GM12878 (cell line): ENCODE data around the gene DEPDC1B. TPM values are rescaled to one million over a fixed set of nuclear protein-coding genes. Genes with fewer than 3 reads are reported as not detected.

Source experiments
- ATAC-seq: fragments of 200-7000 bp; cut with Tn5 transposase; 3 replicates; pipeline ENCODE4 v1.9.1; 2020; ENCODE audit warnings: mild to moderate bottlenecking, moderate library complexity
- BruUV-seq: library from RNA; stranded (reverse); fragments of 400-500 nt; replicated peaks from 2 replicates; lab custom pipeline; 2021; lab: Mats Ljungman, UMichigan
- CTCF ChIA-PET: fragments of 300-600 bp; sonication (Branson Sonifier 250); formaldehyde crosslinking; extraction: SDS; loops from one replicate; lab custom pipeline; 2021; ENCODE audit warnings: inconsistent platforms; lab: Yijun Ruan, JAX
- POLR2A ChIA-PET: fragments of 350-600 bp; formaldehyde crosslinking; extraction: SDS; loops from one replicate; lab custom pipeline; 2021; ENCODE audit warnings: inconsistent platforms; lab: Charles Lee
- RAD21 ChIA-PET: fragments of 300-600 bp; sonication (Branson Sonifier 250); formaldehyde crosslinking; loops from one replicate; lab custom pipeline; 2023; ENCODE audit warnings: antibody characterized with exemption; ENCODE audit not compliant: unreplicated experiment; lab: Charles Lee
- SMC1A ChIA-PET: fragments of 300-600 bp; sonication (Branson Sonifier 250); formaldehyde crosslinking; loops from one replicate; lab custom pipeline; 2023; ENCODE audit not compliant: unreplicated experiment, uncharacterized antibody; lab: Charles Lee
- DNase-seq: peaks from one replicate; pipeline ENCODE4 v3.0.0-alpha.2; 2011; ENCODE audit warnings: low read depth, low spot score
- FAIRE-seq: peaks from 3 replicates; lab custom pipeline; 2011; peaks lifted over from hg19 to GRCh38; lab: Jason Lieb, UNC
- H2AFZ ChIP-seq: 2 replicates; pipeline ENCODE4 v1.6.0; 2011; ENCODE audit warnings: low read depth, low read length, control low read depth; ENCODE audit not compliant: control insufficient read depth
- H3K27ac ChIP-seq: 2 replicates; pipeline ENCODE4 v1.5.1; 2011; ENCODE audit warnings: control low read depth; ENCODE audit not compliant: control insufficient read depth, insufficient read depth
- H3K27me3 ChIP-seq, 2 experiments: replicated peaks in 1 of 2; 2 replicates each; pipeline versions ENCODE4 v1.6.0 to v1.6.1; 2011; ENCODE audit warnings: low read length in 1 of 2; ENCODE audit not compliant: control insufficient read depth in 2 of 2, insufficient read depth in 2 of 2
- H3K36me3 ChIP-seq, 2 experiments: 2 replicates each; pipeline ENCODE4 v1.5.1; 2011; ENCODE audit warnings: low read length in 1 of 2; ENCODE audit not compliant: control insufficient read depth in 2 of 2, insufficient read depth in 2 of 2
- H3K4me1 ChIP-seq: 2 replicates; pipeline ENCODE4 v1.6.1; 2011; ENCODE audit warnings: mild to moderate bottlenecking, low read length, moderate library complexity, mixed read lengths; ENCODE audit not compliant: control insufficient read depth, insufficient read depth
- H3K4me2 ChIP-seq: 2 replicates; pipeline ENCODE4 v1.6.0; 2011; ENCODE audit warnings: control low read depth; ENCODE audit not compliant: control insufficient read depth, insufficient read depth
- H3K4me3 ChIP-seq: fragments of 200-600 bp; sonication (generic); 2 replicates; pipeline ENCODE4 v1.5.1; 2016
- H3K79me2 ChIP-seq: 2 replicates; pipeline ENCODE4 v1.6.0; 2011; ENCODE audit warnings: low read length; ENCODE audit not compliant: control insufficient read depth, insufficient read depth
- H3K9ac ChIP-seq: 2 replicates; pipeline ENCODE4 v1.8.0; 2011; ENCODE audit warnings: low read length, control low read depth, mixed read lengths; ENCODE audit not compliant: control insufficient read depth, insufficient read depth
- H3K9me3 ChIP-seq: replicated peaks from 3 replicates; pipeline ENCODE4 v1.5.1; 2011; ENCODE audit warnings: mild to moderate bottlenecking, low read length; ENCODE audit not compliant: control insufficient read depth, insufficient read depth
- H4K20me1 ChIP-seq: 2 replicates; pipeline ENCODE4 v1.6.0; 2011; ENCODE audit not compliant: control insufficient read depth, insufficient read depth
- ASH2L ChIP-seq: fragments of 300-600, 200-600 bp; sonication (generic); IDR thresholded peaks from 2 replicates; pipeline ENCODE4 v1.6.1; 2017; ENCODE audit warnings: low read depth, mild to moderate bottlenecking, borderline replicate concordance
- BACH1 ChIP-seq: fragments of 450-650 bp; IDR thresholded peaks from 2 replicates; pipeline ENCODE4 v1.6.1; 2017; ENCODE audit warnings: mild to moderate bottlenecking, borderline replicate concordance
- BMI1 ChIP-seq: fragments of 450-650 bp; IDR thresholded peaks from 2 replicates; pipeline ENCODE4 v1.6.1; 2016; ENCODE audit warnings: mild to moderate bottlenecking, moderate library complexity, borderline replicate concordance
- FOXK2 ChIP-seq: fragments of 450-650 bp; IDR thresholded peaks from 2 replicates; pipeline ENCODE4 v1.6.1; 2017; ENCODE audit warnings: mild to moderate bottlenecking, moderate library complexity
- GATAD2B ChIP-seq: fragments of 450-650 bp; conservative IDR thresholded peaks from 2 replicates; pipeline ENCODE4 v1.6.1; 2017; ENCODE audit warnings: low read depth, mild to moderate bottlenecking, moderate library complexity
- MYC ChIP-seq: IDR thresholded peaks from 2 replicates; pipeline ENCODE4 v1.6.1; 2011; ENCODE audit warnings: mild to moderate bottlenecking, low read length, moderate library complexity, inconsistent platforms; ENCODE audit not compliant: insufficient read depth, insufficient replicate concordance, insufficient read length, severe bottlenecking
- RCOR1 ChIP-seq: conservative IDR thresholded peaks from 2 replicates; pipeline ENCODE4 v1.6.1; 2012; ENCODE audit warnings: low read depth, low read length, improper control_type of control experiment
- SIN3A ChIP-seq: IDR thresholded peaks from 2 replicates; pipeline ENCODE4 v1.6.1; 2012; ENCODE audit warnings: low read depth, low read length, improper control_type of control experiment
- SMARCA5 ChIP-seq: fragments of 450-650 bp; IDR thresholded peaks from 2 replicates; pipeline ENCODE4 v1.6.1; 2017; ENCODE audit warnings: mild to moderate bottlenecking
- ZNF207 ChIP-seq: fragments of 450-650 bp; IDR thresholded peaks from 2 replicates; pipeline ENCODE4 v1.6.1; 2014; ENCODE audit warnings: antibody characterized with exemption, mild to moderate bottlenecking, borderline replicate concordance
- whole genome bisulfite sequencing: methylation state at CpG from one replicate; pipeline ENCODE4 v1.1.6; 2016; ENCODE audit warnings: low lambda C conversion rate; ENCODE audit not compliant: insufficient replicate concordance, insufficient coverage; ENCODE audit errors: missing lambda C conversion rate; 5-methylcytosine and 5-hydroxymethylcytosine counted together
- in situ Hi-C: fragments of 300-500 bp; cut with MboI; formaldehyde crosslinking; loops from 9 replicates; pipeline ENCODE4 v1.14.3; 2018; ENCODE audit warnings: mixed read lengths
- intact Hi-C: fragments of 100-400 bp; cut with micrococcal nuclease; formaldehyde crosslinking; loops from one replicate; pipeline ENCODE4 v1.14.2; 2022; ENCODE audit not compliant: unreplicated experiment
- polyA plus RNA-seq, 11 experiments: library from polyadenylated mRNA; depleted of rRNA in 4 of 11; unstranded in 6 of 11; stranded (reverse) in 5 of 11; fragments of >200 nt; fragmentation: Nextera tagmentation in 4 of 11; fragmentation: Illumina TruSeq in 1 of 11; extraction: Ambion mirVana in 4 of 11; extraction: Trizol in 1 of 11; gene quantifications; 1 replicate in 1 of 11; 2 replicates in 10 of 11; pipeline versions ENCODE4 v1.2.1 to v1.2.3, GENCODE V29; 2011 to 2016; ENCODE audit warnings: inconsistent platforms in 2 of 11, missing spikeins in 2 of 11, low read depth in 1 of 11
- total RNA-seq, 4 experiments: library from RNA; depleted of rRNA in 3 of 4; stranded (reverse); fragments of >200 nt in 3 of 4; fragmentation: Illumina TruSeq in 1 of 4; extraction: Trizol in 1 of 4; gene quantifications; 2 replicates each; pipeline versions ENCODE4 v1.2.1 to v1.2.3, GENCODE V29; 2013 to 2021
- TF ChIP-seq, protein P1 (sequence below): fragments of 450-650 bp; IDR thresholded peaks from 2 replicates; pipeline ENCODE4 v1.6.1; 2017; ENCODE audit warnings: mild to moderate bottlenecking, moderate library complexity
- TF ChIP-seq, protein P2 (sequence below): IDR thresholded peaks from 2 replicates; pipeline ENCODE4 v1.6.1; 2011; ENCODE audit warnings: borderline replicate concordance, low read depth, mild to moderate bottlenecking, moderate library complexity, low read length; ENCODE audit not compliant: insufficient read depth, poor library complexity, severe bottlenecking
- TF ChIP-seq, protein P3 (sequence below): fragments of 150-350 bp; IDR thresholded peaks from 2 replicates; pipeline ENCODE4 v1.6.1; 2014; ENCODE audit warnings: mild to moderate bottlenecking, low read depth, low read length
- TF ChIP-seq, protein P4 (sequence below): fragments of 450-650 bp; IDR thresholded peaks from 2 replicates; pipeline ENCODE4 v1.6.1; 2014; ENCODE audit warnings: mild to moderate bottlenecking

DEPDC1B gene
- total and polyA plus RNA-seq, 10 of the 15 experiments (the other 5 are each of a cell fraction or from before 2014, with no cell fraction given), result 29.7 to 56.5 (median 35.5) TPM

DNA sequence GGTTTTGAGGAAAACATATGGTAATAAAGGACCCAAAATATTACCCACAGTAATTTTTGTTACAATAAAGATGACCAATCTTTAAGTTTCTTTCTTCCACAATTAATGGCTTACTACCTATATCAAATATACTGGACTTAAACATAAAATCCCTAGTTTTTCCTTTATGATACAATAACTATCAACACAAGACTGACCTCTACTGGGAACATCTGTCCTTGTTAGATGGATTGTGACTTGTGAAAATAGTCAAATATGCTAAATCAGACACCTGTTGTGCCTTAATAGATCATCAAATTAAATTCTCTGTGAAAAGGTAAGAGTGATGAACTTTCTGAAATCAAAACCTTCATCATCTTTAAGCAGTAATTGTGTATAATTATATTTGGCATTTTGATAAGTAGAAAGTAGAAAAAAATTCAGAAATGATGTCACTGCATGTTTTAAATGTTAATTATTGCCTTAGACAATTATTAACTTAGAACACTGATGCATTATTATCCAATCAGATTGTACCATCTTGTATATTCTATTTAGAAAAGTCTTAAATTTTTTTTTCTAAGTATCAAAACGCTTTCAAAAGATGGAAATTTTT is 113.6 kb downstream of the DEPDC1B start (continued):
- TF ChIP-seq MYC (no peak), FOXK2 (no peak), BMI1 (no peak), RCOR1 (no peak), GATAD2B (no peak), ZNF207 (no peak), BACH1 (no peak)

DNA sequence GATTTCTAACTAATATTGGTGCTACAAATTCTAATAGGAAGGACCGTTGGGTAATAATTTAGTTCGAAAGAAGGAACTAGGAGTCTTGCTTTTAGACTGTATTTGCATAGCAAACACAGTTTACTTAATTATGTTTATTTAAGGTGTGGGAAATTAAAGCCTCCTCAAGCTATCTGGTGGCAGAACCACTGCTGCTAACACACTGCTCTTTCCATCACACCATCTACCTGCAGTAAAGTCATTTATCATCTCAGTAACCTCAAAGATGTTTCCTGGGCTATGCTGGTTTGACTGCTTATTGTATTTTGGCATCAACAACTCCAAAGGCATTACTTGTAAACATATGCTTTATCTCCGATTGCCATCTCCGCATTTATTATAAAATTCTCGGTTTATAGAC is 114.3 kb downstream of the DEPDC1B start:
- peaks cover 8% of the 10 kb centered on the region; the same call in 1 of the 2 replicates for H3K4me1 ChIP-seq
- peaks cover 1% of the 10 kb centered on the region; the same call in 1 of the 3 replicates for H3K9me3 ChIP-seq
- FAIRE-seq (no peak), DNase-seq (no peak), ATAC-seq (no peak)
- H3K79me2 ChIP-seq, result no peaks in the 10 kb centered on the region
- H3K27ac ChIP-seq, result no peak overlapping the region
- H3K36me3 ChIP-seq, result no peaks in the 10 kb centered on the region
- no peak overlapping the region for H3K4me2 ChIP-seq
- in situ Hi-C loops, result no loop called here
- no peak overlapping the region; the same call in 1 of the 2 replicates for H2AFZ ChIP-seq
- RAD21 ChIA-PET, result interaction anchor here (0.7 to 4.7 kb wide), 6 partner anchors 13 to 290 kb away, joined by 4 to 24 read pairs (median 6); no protein-coding TSS in a partner anchor
- H3K4me3 ChIP-seq, result no peak overlapping the region
- H3K27me3 ChIP-seq, result no peaks in the 10 kb centered on the region
- no peaks in the 10 kb centered on the region for H4K20me1 ChIP-seq
- 64% methylated on average over 5 of the region's 5 CpGs for WGBS
- POLR2A ChIA-PET, result no interaction called here
- BruUV-seq, result no TSS peak
- no peak overlapping the region for H3K9ac ChIP-seq
- SMC1A ChIA-PET, result interaction anchor here (0.6 to 1.7 kb wide), 10 partner anchors 12 to 772 kb away, joined by 3 to 6 read pairs (median 3); no protein-coding TSS in a partner anchor
- CTCF ChIA-PET, result interaction anchor here (0.8 to 1.9 kb wide), 5 partner anchors 43 to 771 kb away, joined by 3 to 11 read pairs (median 5); no protein-coding TSS in a partner anchor
- intact Hi-C loops, result loop anchor here (1.0 to 5.0 kb wide), 4 partner anchors 43 to 290 kb away; no protein-coding TSS in a partner anchor
- TF ChIP-seq, protein P1, sequence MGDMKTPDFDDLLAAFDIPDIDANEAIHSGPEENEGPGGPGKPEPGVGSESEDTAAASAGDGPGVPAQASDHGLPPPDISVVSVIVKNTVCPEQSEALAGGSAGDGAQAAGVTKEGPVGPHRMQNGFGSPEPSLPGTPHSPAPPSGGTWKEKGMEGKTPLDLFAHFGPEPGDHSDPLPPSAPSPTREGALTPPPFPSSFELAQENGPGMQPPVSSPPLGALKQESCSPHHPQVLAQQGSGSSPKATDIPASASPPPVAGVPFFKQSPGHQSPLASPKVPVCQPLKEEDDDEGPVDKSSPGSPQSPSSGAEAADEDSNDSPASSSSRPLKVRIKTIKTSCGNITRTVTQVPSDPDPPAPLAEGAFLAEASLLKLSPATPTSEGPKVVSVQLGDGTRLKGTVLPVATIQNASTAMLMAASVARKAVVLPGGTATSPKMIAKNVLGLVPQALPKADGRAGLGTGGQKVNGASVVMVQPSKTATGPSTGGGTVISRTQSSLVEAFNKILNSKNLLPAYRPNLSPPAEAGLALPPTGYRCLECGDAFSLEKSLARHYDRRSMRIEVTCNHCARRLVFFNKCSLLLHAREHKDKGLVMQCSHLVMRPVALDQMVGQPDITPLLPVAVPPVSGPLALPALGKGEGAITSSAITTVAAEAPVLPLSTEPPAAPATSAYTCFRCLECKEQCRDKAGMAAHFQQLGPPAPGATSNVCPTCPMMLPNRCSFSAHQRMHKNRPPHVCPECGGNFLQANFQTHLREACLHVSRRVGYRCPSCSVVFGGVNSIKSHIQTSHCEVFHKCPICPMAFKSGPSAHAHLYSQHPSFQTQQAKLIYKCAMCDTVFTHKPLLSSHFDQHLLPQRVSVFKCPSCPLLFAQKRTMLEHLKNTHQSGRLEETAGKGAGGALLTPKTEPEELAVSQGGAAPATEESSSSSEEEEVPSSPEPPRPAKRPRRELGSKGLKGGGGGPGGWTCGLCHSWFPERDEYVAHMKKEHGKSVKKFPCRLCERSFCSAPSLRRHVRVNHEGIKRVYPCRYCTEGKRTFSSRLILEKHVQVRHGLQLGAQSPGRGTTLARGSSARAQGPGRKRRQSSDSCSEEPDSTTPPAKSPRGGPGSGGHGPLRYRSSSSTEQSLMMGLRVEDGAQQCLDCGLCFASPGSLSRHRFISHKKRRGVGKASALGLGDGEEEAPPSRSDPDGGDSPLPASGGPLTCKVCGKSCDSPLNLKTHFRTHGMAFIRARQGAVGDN, result no peak
- TF ChIP-seq, protein P2, sequence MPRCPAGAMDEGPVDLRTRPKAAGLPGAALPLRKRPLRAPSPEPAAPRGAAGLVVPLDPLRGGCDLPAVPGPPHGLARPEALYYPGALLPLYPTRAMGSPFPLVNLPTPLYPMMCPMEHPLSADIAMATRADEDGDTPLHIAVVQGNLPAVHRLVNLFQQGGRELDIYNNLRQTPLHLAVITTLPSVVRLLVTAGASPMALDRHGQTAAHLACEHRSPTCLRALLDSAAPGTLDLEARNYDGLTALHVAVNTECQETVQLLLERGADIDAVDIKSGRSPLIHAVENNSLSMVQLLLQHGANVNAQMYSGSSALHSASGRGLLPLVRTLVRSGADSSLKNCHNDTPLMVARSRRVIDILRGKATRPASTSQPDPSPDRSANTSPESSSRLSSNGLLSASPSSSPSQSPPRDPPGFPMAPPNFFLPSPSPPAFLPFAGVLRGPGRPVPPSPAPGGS, result no peak
- TF ChIP-seq, protein P3, sequence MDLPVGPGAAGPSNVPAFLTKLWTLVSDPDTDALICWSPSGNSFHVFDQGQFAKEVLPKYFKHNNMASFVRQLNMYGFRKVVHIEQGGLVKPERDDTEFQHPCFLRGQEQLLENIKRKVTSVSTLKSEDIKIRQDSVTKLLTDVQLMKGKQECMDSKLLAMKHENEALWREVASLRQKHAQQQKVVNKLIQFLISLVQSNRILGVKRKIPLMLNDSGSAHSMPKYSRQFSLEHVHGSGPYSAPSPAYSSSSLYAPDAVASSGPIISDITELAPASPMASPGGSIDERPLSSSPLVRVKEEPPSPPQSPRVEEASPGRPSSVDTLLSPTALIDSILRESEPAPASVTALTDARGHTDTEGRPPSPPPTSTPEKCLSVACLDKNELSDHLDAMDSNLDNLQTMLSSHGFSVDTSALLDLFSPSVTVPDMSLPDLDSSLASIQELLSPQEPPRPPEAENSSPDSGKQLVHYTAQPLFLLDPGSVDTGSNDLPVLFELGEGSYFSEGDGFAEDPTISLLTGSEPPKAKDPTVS, result no peak
- TF ChIP-seq SMARCA5, result no peak
- TF ChIP-seq ASH2L, result no peak
- no peak for TF ChIP-seq SIN3A
- TF ChIP-seq, protein P4, sequence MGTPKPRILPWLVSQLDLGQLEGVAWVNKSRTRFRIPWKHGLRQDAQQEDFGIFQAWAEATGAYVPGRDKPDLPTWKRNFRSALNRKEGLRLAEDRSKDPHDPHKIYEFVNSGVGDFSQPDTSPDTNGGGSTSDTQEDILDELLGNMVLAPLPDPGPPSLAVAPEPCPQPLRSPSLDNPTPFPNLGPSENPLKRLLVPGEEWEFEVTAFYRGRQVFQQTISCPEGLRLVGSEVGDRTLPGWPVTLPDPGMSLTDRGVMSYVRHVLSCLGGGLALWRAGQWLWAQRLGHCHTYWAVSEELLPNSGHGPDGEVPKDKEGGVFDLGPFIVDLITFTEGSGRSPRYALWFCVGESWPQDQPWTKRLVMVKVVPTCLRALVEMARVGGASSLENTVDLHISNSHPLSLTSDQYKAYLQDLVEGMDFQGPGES, result no peak
